HepG2 (cell line): ENCODE measurements around the gene CLCC1.

Experiments
- ZNF782 ChIP-seq: sonication (generic); formaldehyde crosslinking; IDR thresholded peaks from 2 replicates; pipeline ENCODE4 v1.4.0; 2020; ENCODE audit warnings: missing genetic modification reagents, mild to moderate bottlenecking, borderline replicate concordance
- TF ChIP-seq, protein P1 (sequence below): sonication (generic); formaldehyde crosslinking; IDR thresholded peaks from 2 replicates; pipeline ENCODE4 v1.4.0; 2020; ENCODE audit warnings: low read depth, missing genetic modification reagents
- TF ChIP-seq, protein P2 (sequence below): sonication (generic); formaldehyde crosslinking; IDR thresholded peaks from 2 replicates; pipeline ENCODE4 v1.4.0; 2020; ENCODE audit warnings: missing genetic modification reagents

DNA sequence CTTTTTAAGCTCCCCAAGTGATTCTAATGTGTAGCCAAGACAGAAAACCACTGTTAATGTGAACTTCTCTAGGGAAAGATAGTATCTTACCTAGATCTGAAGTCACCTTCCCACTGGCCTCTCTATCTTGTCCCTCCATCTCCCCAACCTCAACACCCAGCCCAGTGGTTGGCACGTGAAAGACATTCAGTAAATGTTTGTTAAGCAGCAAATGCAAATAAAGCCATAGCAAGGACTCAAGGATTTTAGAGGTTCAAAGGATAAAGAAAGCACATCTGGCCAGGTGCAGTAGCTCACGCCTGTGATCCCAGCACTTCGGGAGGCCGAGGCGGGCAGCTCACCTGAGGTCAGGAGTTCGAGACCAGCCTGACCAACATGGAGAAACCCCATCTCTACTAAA lies 9.8 kb downstream of the CLCC1 start:
- TF ChIP-seq, protein P1, sequence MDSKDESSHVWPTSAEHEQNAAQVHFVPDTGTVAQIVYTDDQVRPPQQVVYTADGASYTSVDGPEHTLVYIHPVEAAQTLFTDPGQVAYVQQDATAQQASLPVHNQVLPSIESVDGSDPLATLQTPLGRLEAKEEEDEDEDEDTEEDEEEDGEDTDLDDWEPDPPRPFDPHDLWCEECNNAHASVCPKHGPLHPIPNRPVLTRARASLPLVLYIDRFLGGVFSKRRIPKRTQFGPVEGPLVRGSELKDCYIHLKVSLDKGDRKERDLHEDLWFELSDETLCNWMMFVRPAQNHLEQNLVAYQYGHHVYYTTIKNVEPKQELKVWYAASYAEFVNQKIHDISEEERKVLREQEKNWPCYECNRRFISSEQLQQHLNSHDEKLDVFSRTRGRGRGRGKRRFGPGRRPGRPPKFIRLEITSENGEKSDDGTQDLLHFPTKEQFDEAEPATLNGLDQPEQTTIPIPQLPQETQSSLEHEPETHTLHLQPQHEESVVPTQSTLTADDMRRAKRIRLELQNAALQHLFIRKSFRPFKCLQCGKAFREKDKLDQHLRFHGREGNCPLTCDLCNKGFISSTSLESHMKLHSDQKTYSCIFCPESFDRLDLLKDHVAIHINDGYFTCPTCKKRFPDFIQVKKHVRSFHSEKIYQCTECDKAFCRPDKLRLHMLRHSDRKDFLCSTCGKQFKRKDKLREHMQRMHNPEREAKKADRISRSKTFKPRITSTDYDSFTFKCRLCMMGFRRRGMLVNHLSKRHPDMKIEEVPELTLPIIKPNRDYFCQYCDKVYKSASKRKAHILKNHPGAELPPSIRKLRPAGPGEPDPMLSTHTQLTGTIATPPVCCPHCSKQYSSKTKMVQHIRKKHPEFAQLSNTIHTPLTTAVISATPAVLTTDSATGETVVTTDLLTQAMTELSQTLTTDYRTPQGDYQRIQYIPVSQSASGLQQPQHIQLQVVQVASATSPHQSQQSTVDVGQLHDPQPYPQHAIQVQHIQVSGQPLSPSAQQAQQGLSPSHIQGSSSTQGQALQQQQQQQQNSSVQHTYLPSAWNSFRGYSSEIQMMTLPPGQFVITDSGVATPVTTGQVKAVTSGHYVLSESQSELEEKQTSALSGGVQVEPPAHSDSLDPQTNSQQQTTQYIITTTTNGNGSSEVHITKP (CRISPR knock-in tag), result no peak
- TF ChIP-seq, protein P2, sequence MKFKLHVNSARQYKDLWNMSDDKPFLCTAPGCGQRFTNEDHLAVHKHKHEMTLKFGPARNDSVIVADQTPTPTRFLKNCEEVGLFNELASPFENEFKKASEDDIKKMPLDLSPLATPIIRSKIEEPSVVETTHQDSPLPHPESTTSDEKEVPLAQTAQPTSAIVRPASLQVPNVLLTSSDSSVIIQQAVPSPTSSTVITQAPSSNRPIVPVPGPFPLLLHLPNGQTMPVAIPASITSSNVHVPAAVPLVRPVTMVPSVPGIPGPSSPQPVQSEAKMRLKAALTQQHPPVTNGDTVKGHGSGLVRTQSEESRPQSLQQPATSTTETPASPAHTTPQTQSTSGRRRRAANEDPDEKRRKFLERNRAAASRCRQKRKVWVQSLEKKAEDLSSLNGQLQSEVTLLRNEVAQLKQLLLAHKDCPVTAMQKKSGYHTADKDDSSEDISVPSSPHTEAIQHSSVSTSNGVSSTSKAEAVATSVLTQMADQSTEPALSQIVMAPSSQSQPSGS (CRISPR knock-in tag), result no peak
- TF ChIP-seq ZNF782 (CRISPR knock-in tag), result no peak
